ENCODE data around the gene PITPNM3. TPM values are rescaled to one million over a fixed set of nuclear protein-coding genes. Genes with fewer than 3 reads are reported as not detected.

The PITPNM3 gene
- polyA plus RNA-seq, 1 donor from 2014 or later = 3.0 TPM

GRCh38 chr17:6526362-6527152, 29.8 kb downstream of the PITPNM3 start:
- H3F3A ChIP-seq (ENCODE audit: insufficient read depth, low read length, poor library complexity, severe bottlenecking) = no peaks in the 10 kb centered on the region
- H3K27ac ChIP-seq (ENCODE audit: low read length) = no peak overlapping the region
- H3K27me3 ChIP-seq (ENCODE audit: insufficient read depth, low read depth, low read length) = no peaks in the 10 kb centered on the region
- H3K9me2 ChIP-seq (ENCODE audit: insufficient read depth, low read length) = no peaks in the 10 kb centered on the region
- no peaks in the 10 kb centered on the region for H3K9me3 ChIP-seq (ENCODE audit: low read length)
- H3K9ac ChIP-seq (ENCODE audit: low read length) = no peak overlapping the region
- no peaks in the 10 kb centered on the region for H4K20me1 ChIP-seq (ENCODE audit: insufficient read depth)
- H3K4me2 ChIP-seq (ENCODE audit: low read length) = no peak overlapping the region
- H3K36me3 ChIP-seq (ENCODE audit: insufficient read depth, low read length) = no peaks in the 10 kb centered on the region
- TF ChIP-seq SMC3 (conservative IDR thresholded peaks at IDR 0.05; ENCODE audit: poor library complexity) (no peak), TAF1 (IDR thresholded peaks at IDR 0.05; ENCODE audit: low read depth) (no peak), MXI1 (conservative IDR thresholded peaks at IDR 0.05; ENCODE audit: poor library complexity, severe bottlenecking) (no peak), EZH2 (IDR thresholded peaks at IDR 0.05; ENCODE audit: borderline replicate concordance, insufficient read depth, low read length, poor library complexity, severe bottlenecking) (no peak), CTCF (IDR thresholded peaks at IDR 0.05; ENCODE audit: poor library complexity, severe bottlenecking) (no peak), POLR2AphosphoS5 (IDR thresholded peaks at IDR 0.05) (no peak), REST (IDR thresholded peaks at IDR 0.05; ENCODE audit: borderline replicate concordance) (no peak), EP300 (conservative IDR thresholded peaks at IDR 0.05; ENCODE audit: poor library complexity, severe bottlenecking) (no peak), RAD21 (conservative IDR thresholded peaks at IDR 0.05) (no peak)
- no peak overlapping the region for H3K4me3 ChIP-seq (ENCODE audit: low read length)
- H3K79me2 ChIP-seq (replicated peaks; ENCODE audit: insufficient read depth, low read length) = no peaks in the 10 kb centered on the region
- H2AFZ ChIP-seq (ENCODE audit: low read depth, low read length) = no peak overlapping the region

GRCh38 chr17:6525731-6526130, 30.6 kb downstream of the PITPNM3 start:
- no peak overlapping the region for H2AFZ ChIP-seq (ENCODE audit: low read depth, low read length)
- TF ChIP-seq TAF1 (IDR thresholded peaks at IDR 0.05; ENCODE audit: low read depth) (no peak), CTCF (IDR thresholded peaks at IDR 0.05; ENCODE audit: poor library complexity, severe bottlenecking) (no peak)
- H3K27ac ChIP-seq (ENCODE audit: low read length) = no peak overlapping the region
- H3K9ac ChIP-seq (ENCODE audit: low read length) = no peak overlapping the region
- H3K36me3 ChIP-seq (ENCODE audit: insufficient read depth, low read length) = no peaks in the 10 kb centered on the region
- no peaks in the 10 kb centered on the region for H3K9me3 ChIP-seq (ENCODE audit: low read length)
- H3K4me3 ChIP-seq (ENCODE audit: low read length) = no peak overlapping the region
- no peaks in the 10 kb centered on the region for H3K9me2 ChIP-seq (ENCODE audit: insufficient read depth, low read length)
- no peaks in the 10 kb centered on the region for H4K20me1 ChIP-seq (ENCODE audit: insufficient read depth)
- H3K4me2 ChIP-seq (ENCODE audit: low read length) = no peak overlapping the region
- no peaks in the 10 kb centered on the region for H3K27me3 ChIP-seq (ENCODE audit: insufficient read depth, low read depth, low read length)
- H3K79me2 ChIP-seq (replicated peaks; ENCODE audit: insufficient read depth, low read length) = no peaks in the 10 kb centered on the region
- H3F3A ChIP-seq (ENCODE audit: insufficient read depth, low read length, poor library complexity, severe bottlenecking) = no peaks in the 10 kb centered on the region
